Suprapubic skin (tissue), 3 donors: ENCODE results near the gene TNS3.

Source experiments
- EP300 ChIP-seq: sonication (generic); formaldehyde crosslinking; IDR thresholded peaks from one replicate; pipeline ENCODE4 v1.6.1; 2017; ENCODE audit warnings: antibody characterized with exemption
- POLR2A ChIP-seq, 2 donors: fragments of 450-650 bp; IDR thresholded peaks; one replicate each; pipeline ENCODE4 v1.6.1; 2017; ENCODE audit warnings: antibody characterized with exemption in 2 of 2, mild to moderate bottlenecking in 2 of 2, moderate library complexity in 2 of 2
- TF ChIP-seq, protein P1 (sequence below), 2 donors: fragments of 200-600 bp in 1 of 2; fragments of 450-650 bp in 1 of 2; sonication (generic) in 1 of 2; IDR thresholded peaks; one replicate each; pipeline ENCODE4 v1.5.1; 2016 to 2019; ENCODE audit warnings: antibody characterized with exemption in 2 of 2, mild to moderate bottlenecking in 1 of 2, moderate library complexity in 1 of 2

DNA sequence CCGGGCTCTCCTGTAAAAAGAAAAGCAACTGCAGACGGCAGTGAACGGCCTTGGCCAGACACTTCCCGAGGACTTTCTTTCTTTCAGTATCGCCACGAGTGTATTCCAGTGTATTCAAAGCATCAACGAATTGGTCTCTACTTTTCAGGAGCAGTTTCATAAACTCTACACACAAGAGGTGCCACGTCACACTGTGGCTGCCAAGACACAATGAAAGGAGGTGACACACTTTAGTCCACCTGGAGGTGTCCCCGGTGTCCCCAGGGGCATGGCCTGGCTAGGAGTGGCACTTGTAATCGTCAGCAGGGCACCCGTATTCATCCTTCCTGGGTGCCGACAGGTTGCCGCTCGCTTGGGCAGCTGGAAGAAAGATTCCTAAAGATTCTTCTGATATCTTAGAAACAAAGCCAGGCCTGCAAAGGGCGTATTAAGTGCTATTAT is 5.0 kb downstream of the TNS3 start:
- TF ChIP-seq, protein P1, sequence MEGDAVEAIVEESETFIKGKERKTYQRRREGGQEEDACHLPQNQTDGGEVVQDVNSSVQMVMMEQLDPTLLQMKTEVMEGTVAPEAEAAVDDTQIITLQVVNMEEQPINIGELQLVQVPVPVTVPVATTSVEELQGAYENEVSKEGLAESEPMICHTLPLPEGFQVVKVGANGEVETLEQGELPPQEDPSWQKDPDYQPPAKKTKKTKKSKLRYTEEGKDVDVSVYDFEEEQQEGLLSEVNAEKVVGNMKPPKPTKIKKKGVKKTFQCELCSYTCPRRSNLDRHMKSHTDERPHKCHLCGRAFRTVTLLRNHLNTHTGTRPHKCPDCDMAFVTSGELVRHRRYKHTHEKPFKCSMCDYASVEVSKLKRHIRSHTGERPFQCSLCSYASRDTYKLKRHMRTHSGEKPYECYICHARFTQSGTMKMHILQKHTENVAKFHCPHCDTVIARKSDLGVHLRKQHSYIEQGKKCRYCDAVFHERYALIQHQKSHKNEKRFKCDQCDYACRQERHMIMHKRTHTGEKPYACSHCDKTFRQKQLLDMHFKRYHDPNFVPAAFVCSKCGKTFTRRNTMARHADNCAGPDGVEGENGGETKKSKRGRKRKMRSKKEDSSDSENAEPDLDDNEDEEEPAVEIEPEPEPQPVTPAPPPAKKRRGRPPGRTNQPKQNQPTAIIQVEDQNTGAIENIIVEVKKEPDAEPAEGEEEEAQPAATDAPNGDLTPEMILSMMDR (IDR thresholded peaks at IDR 0.05) = no peak
- no peak for TF ChIP-seq POLR2A (IDR thresholded peaks at IDR 0.05)
- no peak for TF ChIP-seq EP300
